Stimulated activated CD4-positive, alpha-beta T cell treated with anti-CD3 and anti-CD28 coated beads, Interleukin-15, amount 100 ng/mL, for 24 hours (primary cell): ENCODE results near the gene ITPRIPL2.

Experiments
- DNase-seq: peaks from one replicate; pipeline ENCODE4 v3.0.0-alpha.2; 2020

ITPRIPL2 gene

GRCh38 chr16:19093631-19094541 lies 19.9 kb upstream of the ITPRIPL2 start:
- DNase-seq = no peak

- DNase-seq = no peak
Observed at GRCh38 chr16:19094542-19095365, 19.0 kb upstream of the ITPRIPL2 start.

- no peak for DNase-seq
Observed at GRCh38 chr16:19095654-19096053, 18.1 kb upstream of the ITPRIPL2 start.

GRCh38 chr16:19098173-19098572 lies 15.6 kb upstream of the ITPRIPL2 start:
- no peak for DNase-seq

GRCh38 chr16:19102187-19102872 lies 11.4 kb upstream of the ITPRIPL2 start:
- DNase-seq = no peak

- DNase-seq = no peak
Observed at GRCh38 chr16:19104607-19105006, 9.2 kb upstream of the ITPRIPL2 start.

- DNase-seq = no peak
Observed at GRCh38 chr16:19105131-19105530, 8.6 kb upstream of the ITPRIPL2 start.

- no peak for DNase-seq
Observed at GRCh38 chr16:19105891-19106624, 7.7 kb upstream of the ITPRIPL2 start.

- no peak for DNase-seq
Observed at GRCh38 chr16:19106625-19107020, 7.1 kb upstream of the ITPRIPL2 start.

- DNase-seq = no peak
Observed at GRCh38 chr16:19108409-19109287, 5.1 kb upstream of the ITPRIPL2 start.

GRCh38 chr16:19109288-19109664 lies 4.5 kb upstream of the ITPRIPL2 start:
- no peak for DNase-seq

- DNase-seq = no peak
Observed at GRCh38 chr16:19110537-19111360, 3.0 kb upstream of the ITPRIPL2 start.

- no peak for DNase-seq
Observed at GRCh38 chr16:19112099-19112407, 1.7 kb upstream of the ITPRIPL2 start.

GRCh38 chr16:19114359-19115147 lies 789 bp downstream of the ITPRIPL2 start:
- peak; percentile 39 for DNase-seq

GRCh38 chr16:19115148-19116021 lies 1.6 kb downstream of the ITPRIPL2 start:
- DNase-seq = no peak

- no peak for DNase-seq
Observed at GRCh38 chr16:19116711-19117449, 3.1 kb downstream of the ITPRIPL2 start.

GRCh38 chr16:19118938-19119431 lies 5.2 kb downstream of the ITPRIPL2 start:
- DNase-seq = peak; percentile 67

- DNase-seq = no peak
Observed at GRCh38 chr16:19119564-19119963, 5.8 kb downstream of the ITPRIPL2 start.
